H1 (cell line): ENCODE measurements around the gene EPB41L1. TPM values are rescaled to one million over a fixed set of nuclear protein-coding genes. Genes with fewer than 3 reads are reported as not detected.

Experiments
- CTCF ChIA-PET: fragments of 300-600 bp; sonication (Branson Sonifier 250); formaldehyde crosslinking; loops from one replicate; lab custom pipeline; 2021; ENCODE audit not compliant: partially characterized antibody; lab: Charles Lee
- POLR2A ChIA-PET: fragments of 300-600 bp; sonication (Branson Sonifier 250); formaldehyde crosslinking; loops from one replicate; lab custom pipeline; 2021; ENCODE audit warnings: inconsistent platforms; ENCODE audit not compliant: partially characterized antibody; lab: Charles Lee
- DNase-seq, 2 experiments: peaks; one replicate each; pipeline versions ENCODE4 v3.0.0 to v3.0.0-alpha.2; 2010 to 2022; ENCODE audit warnings: low spot score in 2 of 2, low read depth in 1 of 2, mixed read lengths in 1 of 2
- FAIRE-seq: peaks from 2 replicates; lab custom pipeline; 2011; peaks lifted over from hg19 to GRCh38; lab: Jason Lieb, UNC
- H2AFZ ChIP-seq: 2 replicates; pipeline ENCODE4 v1.8.1; 2012; ENCODE audit warnings: low read length, inconsistent platforms
- H2AK5ac ChIP-seq: 2 replicates; pipeline ENCODE4 v1.6.1; 2013; ENCODE audit warnings: low read depth, low read length
- H2BK120ac ChIP-seq: replicated peaks from 2 replicates; pipeline ENCODE3; 2013; ENCODE audit warnings: low read depth, low read length, inconsistent platforms
- H2BK12ac ChIP-seq: 2 replicates; pipeline ENCODE4 v1.6.1; 2013; ENCODE audit warnings: low read depth, low read length
- H2BK15ac ChIP-seq: 2 replicates; pipeline ENCODE4 v1.6.1; 2013; ENCODE audit warnings: low read length
- H2BK20ac ChIP-seq: 2 replicates; pipeline ENCODE4 v1.6.1; 2013; ENCODE audit warnings: low read length
- H2BK5ac ChIP-seq: 2 replicates; pipeline ENCODE4 v1.6.1; 2013; ENCODE audit warnings: low read depth, low read length
- H3K14ac ChIP-seq: 2 replicates; pipeline ENCODE4 v1.6.1; 2013; ENCODE audit warnings: inconsistent platforms; ENCODE audit not compliant: insufficient read length
- H3K18ac ChIP-seq: 2 replicates; pipeline ENCODE4 v1.6.1; 2013; ENCODE audit warnings: low read length; ENCODE audit errors: extremely low read depth
- H3K23ac ChIP-seq: 2 replicates; pipeline ENCODE4 v1.6.1; 2013; ENCODE audit warnings: inconsistent platforms; ENCODE audit not compliant: insufficient read length
- H3K23me2 ChIP-seq: 2 replicates; pipeline ENCODE4 v1.6.1; 2013; ENCODE audit warnings: low read depth, low read length
- H3K27ac ChIP-seq: 2 replicates; pipeline ENCODE4 v1.6.1; 2011; ENCODE audit warnings: low read depth, low read length, inconsistent platforms
- H3K27me3 ChIP-seq, 4 experiments: replicated peaks in 1 of 4; 1 replicate in 1 of 4; 2 replicates in 3 of 4; pipeline versions ENCODE4 v1.6.1 to v1.8.1; 2011 to 2013; ENCODE audit warnings: low read length in 3 of 4, mild to moderate bottlenecking in 3 of 4, inconsistent platforms in 2 of 4, mixed read lengths in 2 of 4, moderate library complexity in 1 of 4; ENCODE audit not compliant: control insufficient read depth in 3 of 4, insufficient read depth in 3 of 4; ENCODE audit errors: extremely low read depth in 1 of 4
- H3K36me3 ChIP-seq, 4 experiments: 2 replicates each; pipeline versions ENCODE4 v1.6.1 to v1.8.1; 2011 to 2013; ENCODE audit warnings: mild to moderate bottlenecking in 4 of 4, low read length in 3 of 4, moderate library complexity in 2 of 4, control low read depth in 1 of 4, inconsistent platforms in 1 of 4; ENCODE audit not compliant: insufficient read depth in 4 of 4, control insufficient read depth in 2 of 4
- H3K4ac ChIP-seq: replicated peaks from 2 replicates; pipeline ENCODE3; 2013; ENCODE audit warnings: low read length, low read depth, mixed read lengths, inconsistent platforms; ENCODE audit not compliant: insufficient read length
- H3K4me1 ChIP-seq, 4 experiments: replicated peaks in 1 of 4; 1 replicate in 1 of 4; 2 replicates in 3 of 4; pipeline versions ENCODE4 v1.6.1 to v1.8.1; 2011 to 2013; ENCODE audit warnings: low read length in 3 of 4, inconsistent platforms in 2 of 4, mixed read lengths in 1 of 4; ENCODE audit not compliant: insufficient read depth in 4 of 4, control insufficient read depth in 3 of 4
- H3K4me2 ChIP-seq, 2 experiments: 2 replicates each; pipeline versions ENCODE4 v1.6.1 to v1.8.1; 2011 to 2013; ENCODE audit warnings: low read depth in 2 of 2, low read length in 2 of 2, control low read depth in 1 of 2, inconsistent platforms in 1 of 2, mild to moderate bottlenecking in 1 of 2; ENCODE audit not compliant: insufficient read depth in 1 of 2
- H3K4me3 ChIP-seq, 4 experiments: fragments of 200-600, 300-600 bp in 1 of 4; sonication (generic), shearing (Covaris generic), sonication (Bioruptor Twin) in 1 of 4; 2 replicates each; pipeline versions ENCODE4 v1.5.1 to v1.8.1; 2011 to 2016; ENCODE audit warnings: low read length in 4 of 4, low read depth in 3 of 4, control low read depth in 2 of 4, inconsistent platforms in 2 of 4, mild to moderate bottlenecking in 2 of 4, mixed read lengths in 1 of 4, moderate library complexity in 1 of 4; ENCODE audit not compliant: insufficient read depth in 2 of 4; ENCODE audit errors: extremely low read depth in 1 of 4
- H3K56ac ChIP-seq: replicated peaks from 2 replicates; pipeline ENCODE3; 2013; ENCODE audit warnings: low read depth, mild to moderate bottlenecking, mixed read lengths, low read length, inconsistent platforms; ENCODE audit not compliant: insufficient read length
- H3K79me1 ChIP-seq: 2 replicates; pipeline ENCODE4 v1.6.1; 2013; ENCODE audit warnings: low read depth, low read length, control low read depth
- H3K79me2 ChIP-seq, 2 experiments: 2 replicates each; pipeline versions ENCODE4 v1.6.1 to v1.8.1; 2012 to 2013; ENCODE audit warnings: low read length in 2 of 2, mild to moderate bottlenecking in 2 of 2, inconsistent platforms in 1 of 2; ENCODE audit not compliant: insufficient read depth in 2 of 2, control insufficient read depth in 1 of 2
- H3K9ac ChIP-seq, 4 experiments: replicated peaks in 1 of 4; 1 replicate in 1 of 4; 2 replicates in 3 of 4; pipeline versions ENCODE4 v1.6.1 to v1.8.1; 2011 to 2013; ENCODE audit warnings: low read depth in 3 of 4, low read length in 3 of 4, control low read depth in 2 of 4, mild to moderate bottlenecking in 2 of 4, moderate library complexity in 2 of 4, inconsistent platforms in 1 of 4; ENCODE audit errors: extremely low read depth in 1 of 4
- H3K9me3 ChIP-seq, 2 experiments: 2 replicates each; pipeline versions ENCODE4 v1.6.1 to v1.8.1; 2012 to 2013; ENCODE audit warnings: mild to moderate bottlenecking in 2 of 2, moderate library complexity in 2 of 2, control low read depth in 1 of 2, inconsistent platforms in 1 of 2, low read depth in 1 of 2, low read length in 1 of 2, mixed read lengths in 1 of 2; ENCODE audit not compliant: insufficient read depth in 2 of 2
- H4K20me1 ChIP-seq, 2 experiments: replicated peaks in 1 of 2; 2 replicates each; pipeline versions ENCODE3 to v1.8.1; 2011 to 2013; ENCODE audit warnings: inconsistent platforms in 2 of 2, low read length in 2 of 2, mild to moderate bottlenecking in 1 of 2; ENCODE audit not compliant: insufficient read depth in 2 of 2, control insufficient read depth in 1 of 2
- H4K5ac ChIP-seq: 2 replicates; pipeline ENCODE4 v1.6.1; 2013; ENCODE audit warnings: low read length, low read depth, mixed read lengths, inconsistent platforms; ENCODE audit not compliant: insufficient read length
- H4K8ac ChIP-seq: 2 replicates; pipeline ENCODE4 v1.8.0; 2013; ENCODE audit warnings: mild to moderate bottlenecking, moderate library complexity, low read length, inconsistent platforms; ENCODE audit not compliant: insufficient read depth; ENCODE audit errors: extremely low read depth
- H4K91ac ChIP-seq: replicated peaks from 2 replicates; pipeline ENCODE3; 2013; ENCODE audit warnings: low read length, mixed read lengths, inconsistent platforms; ENCODE audit not compliant: insufficient read length
- BRCA1 ChIP-seq: IDR thresholded peaks from 2 replicates; pipeline ENCODE4 v1.6.1; 2012; ENCODE audit warnings: low read depth, low read length, improper control_type of control experiment
- CBX8 ChIP-seq: fragments of 300-800, 300-1000 bp; sonication (generic); IDR thresholded peaks from 2 replicates; pipeline ENCODE4 v1.7.1; 2016; ENCODE audit warnings: low read depth, low read length, borderline replicate concordance
- CEBPB ChIP-seq: IDR thresholded peaks from 2 replicates; pipeline ENCODE4 v1.6.1; 2012; ENCODE audit warnings: low read depth, low read length
- CHD2 ChIP-seq: IDR thresholded peaks from 2 replicates; pipeline ENCODE4 v1.6.1; 2012; ENCODE audit warnings: low read length, improper control_type of control experiment
- JUN ChIP-seq: IDR thresholded peaks from 2 replicates; pipeline ENCODE4 v1.6.1; 2011; ENCODE audit warnings: low read depth, mild to moderate bottlenecking, improper control_type of control experiment, low read length
- SIN3A ChIP-seq, 2 experiments: IDR thresholded peaks in 1 of 2; conservative IDR thresholded peaks in 1 of 2; 2 replicates each; pipeline ENCODE4 v1.6.1; 2011 to 2012; ENCODE audit warnings: low read length in 2 of 2, improper control_type of control experiment in 1 of 2, low read depth in 1 of 2, mild to moderate bottlenecking in 1 of 2
- SRF ChIP-seq: IDR thresholded peaks from 2 replicates; pipeline ENCODE4 v1.6.1; 2011; ENCODE audit warnings: mild to moderate bottlenecking, low read depth, low read length, moderate library complexity
- SUZ12 ChIP-seq: fragments of 200-600 bp; sonication (generic); IDR thresholded peaks from 2 replicates; pipeline ENCODE4 v1.6.1; 2012; ENCODE audit warnings: mild to moderate bottlenecking, inconsistent platforms, low read length, moderate library complexity, mixed read lengths
- TAF7 ChIP-seq: optimal IDR thresholded peaks from 2 replicates; pipeline ENCODE3; 2011; ENCODE audit warnings: low read depth, mild to moderate bottlenecking, inconsistent platforms, low read length, moderate library complexity, borderline replicate concordance
- YY1 ChIP-seq: IDR thresholded peaks from 2 replicates; pipeline ENCODE4 v1.6.1; 2011; ENCODE audit warnings: low read depth, mild to moderate bottlenecking, low read length
- WGBS, 2 experiments: shearing (Covaris generic) in 1 of 2; methylation state at CpG; one replicate each; pipeline versions ENCODE4 v1.1.6 to v1.1.7; 2013 to 2015; ENCODE audit warnings: low lambda C conversion rate in 2 of 2, mixed read lengths in 2 of 2, inconsistent platforms in 1 of 2, low coverage in 1 of 2, missing lambda C conversion rate in 1 of 2; ENCODE audit not compliant: insufficient replicate concordance in 2 of 2, insufficient coverage in 1 of 2, insufficient read length in 1 of 2; ENCODE audit errors: extremely low coverage in 1 of 2, missing lambda C conversion rate in 1 of 2; 5-methylcytosine and 5-hydroxymethylcytosine counted together
- polyA plus RNA-seq, 7 experiments: library from polyadenylated mRNA; depleted of rRNA in 3 of 7; stranded (reverse) in 5 of 7; unstranded in 2 of 7; fragments of >200 nt in 5 of 7; fragments of 200-250 nt in 2 of 7; gene quantifications; 1 replicate in 5 of 7; 2 replicates in 1 of 7; 4 replicates in 1 of 7; pipeline versions ENCODE4 v1.2.1 to v1.2.3, GENCODE V29; 2011 to 2013; ENCODE audit warnings: missing spikeins in 2 of 7, mixed read lengths in 2 of 7
- total RNA-seq: library from RNA; stranded (reverse); fragmentation: NEBNext Ultra II Directional; extraction: Animal tissue kit (Norgen Biotek cat#: 25700); gene quantifications from 2 replicates; pipeline ENCODE4 v1.2.1, GENCODE V29; 2021

Gene EPB41L1
- total and polyA plus RNA-seq, 2 of the 8 experiments (the other 6 are each of a cell fraction or from before 2014, with no cell fraction given), result 14.8 to 36.0 TPM

GRCh38 chr20:36241678-36242077 lies 87.1 kb downstream of the EPB41L1 start:
- H2BK15ac ChIP-seq, result no peak overlapping the region

More at GRCh38 chr20:36241678-36242077, 87.1 kb downstream of the EPB41L1 start:
- H4K91ac ChIP-seq, result no peak overlapping the region
- H3K4me2 ChIP-seq, result no peak overlapping the region
- peaks cover 0 to 6% (median 5%) of the 10 kb centered on the region in 4 experiments; a peak in 5 of 7 replicates for H3K4me1 ChIP-seq
- H3K36me3 ChIP-seq, result peaks cover 4 to 56% (median 36%) of the 10 kb centered on the region in 4 experiments; a peak in 7 of 8 replicates
- no peak overlapping the region for H2BK5ac ChIP-seq
- no peak overlapping the region for H3K14ac ChIP-seq
- no peak overlapping the region for H3K56ac ChIP-seq
- H2BK12ac ChIP-seq, result no peak overlapping the region
- no peak overlapping the region for H4K5ac ChIP-seq
- H3K79me2 ChIP-seq, result peaks cover 16 to 34% of the 10 kb centered on the region in 2 experiments
- H3K79me1 ChIP-seq, result peaks cover 2% of the 10 kb centered on the region
- no peak overlapping the region for H2AK5ac ChIP-seq
- CTCF ChIA-PET, result interaction anchor here (1.3 kb wide), 1 partner anchor 15 kb away, joined by 3 read pairs; no protein-coding TSS in a partner anchor
- H3K9ac ChIP-seq, result no peak overlapping the region
- peaks cover 6% of the 10 kb centered on the region; the same call in 1 of the 2 replicates for H3K23me2 ChIP-seq
- no peak overlapping the region for H3K4ac ChIP-seq
- H3K18ac ChIP-seq, result no peak overlapping the region
- H3K4me3 ChIP-seq, result no peak overlapping the region
- FAIRE-seq (no peak), DNase-seq (no peak)
- H4K8ac ChIP-seq, result no peak overlapping the region
- H3K27me3 ChIP-seq, result no peaks in the 10 kb centered on the region
- H3K9me3 ChIP-seq, result no peaks in the 10 kb centered on the region
- POLR2A ChIA-PET, result interaction anchor here (1.4 to 2.0 kb wide), 2 partner anchors 10 to 16 kb away, joined by 4 read pairs; no protein-coding TSS in a partner anchor
- TF ChIP-seq BRCA1, result no peak
- no peak for TF ChIP-seq CEBPB
- TF ChIP-seq SIN3A (conservative IDR thresholded peaks at IDR 0.05 in 1 of 2, IDR thresholded peaks at IDR 0.05 in 1 of 2; ENCODE audit: low read depth in 1 of 2, low read length in 2 of 2), result no peak
- TF ChIP-seq CHD2, result no peak
- TF ChIP-seq CBX8, result no peak
- TF ChIP-seq JUN, result no peak
- TF ChIP-seq TAF7, result no peak
- no peak for TF ChIP-seq SUZ12
- no peak for TF ChIP-seq SRF
- no peak for TF ChIP-seq YY1
- 95% methylated on average over 4 of the region's 4 CpGs; no CpG with 5 or more reads in 1 of the 2 experiments for WGBS, 2 experiments
- H3K23ac ChIP-seq, result no peak overlapping the region
- H4K20me1 ChIP-seq, result peaks cover 2 to 7% of the 10 kb centered on the region in 2 experiments
- no peak overlapping the region for H3K27ac ChIP-seq
- no peak overlapping the region for H2BK120ac ChIP-seq
- H2BK20ac ChIP-seq, result no peak overlapping the region
- no peak overlapping the region for H2AFZ ChIP-seq
